Memory B cell (primary cell): Measurements from ENCODE around the gene TULP4.
A peak's percentile ranks its signal among the peaks of the same experiment; 100 is the strongest.
"Not testable (repeated sequence)": the region's sequence is repeated elsewhere in the genome, so short reads cannot be mapped to it uniquely, and the experiment has no call there.

ENCODE experiments used
- ATAC-seq: fragments of 150-1000 bp; cut with Tn5 transposase; 2 replicates; pipeline ENCODE4 v1.10.0; 2021; ENCODE audit warnings: low read depth, mild to moderate bottlenecking, moderate library complexity
- DNase-seq, 2 donors: peaks; one replicate each; pipeline ENCODE4 v3.0.0; 2022; ENCODE audit warnings: low spot score in 2 of 2
- H3K27ac Mint-ChIP-seq: one replicate; pipeline ENCODE4 v1.8.0; 2022; ENCODE audit warnings: mild to moderate bottlenecking, moderate library complexity, mixed read lengths
- H3K27me3 Mint-ChIP-seq: one replicate; pipeline ENCODE4 v1.8.0; 2022; ENCODE audit warnings: mixed read lengths
- H3K36me3 Mint-ChIP-seq: one replicate; pipeline ENCODE4 v1.8.0; 2022; ENCODE audit warnings: mild to moderate bottlenecking, mixed read lengths
- H3K4me1 Mint-ChIP-seq: one replicate; pipeline ENCODE4 v1.8.0; 2022; ENCODE audit warnings: mixed read lengths
- H3K4me3 Mint-ChIP-seq: one replicate; pipeline ENCODE4 v1.8.0; 2022; ENCODE audit warnings: mild to moderate bottlenecking, moderate library complexity, mixed read lengths
- H3K9me3 Mint-ChIP-seq: one replicate; pipeline ENCODE4 v1.8.0; 2022; ENCODE audit warnings: mixed read lengths

The TULP4 gene

GRCh38 chr6:158284876-158285655 lies 27.2 kb upstream of the TULP4 start:
- H3K4me3 Mint-ChIP-seq: no peak overlapping the region
- no peaks in the 10 kb centered on the region for H3K9me3 Mint-ChIP-seq
- no peak for DNase-seq
- no peaks in the 10 kb centered on the region for H3K27me3 Mint-ChIP-seq
- peak overlapping the region; percentile 79 for H3K27ac Mint-ChIP-seq
- ATAC-seq: no peak
- peaks cover 36% of the 10 kb centered on the region for H3K4me1 Mint-ChIP-seq
- H3K36me3 Mint-ChIP-seq: peaks cover 14% of the 10 kb centered on the region

GRCh38 chr6:158285656-158286021 lies 26.6 kb upstream of the TULP4 start:
- H3K4me1 Mint-ChIP-seq: peaks cover 41% of the 10 kb centered on the region
- H3K9me3 Mint-ChIP-seq: no peaks in the 10 kb centered on the region
- H3K27ac Mint-ChIP-seq: peak overlapping the region; percentile 79
- H3K27me3 Mint-ChIP-seq: no peaks in the 10 kb centered on the region
- DNase-seq (no peak), ATAC-seq (no peak)
- peaks cover 14% of the 10 kb centered on the region for H3K36me3 Mint-ChIP-seq
- no peak overlapping the region for H3K4me3 Mint-ChIP-seq

GRCh38 chr6:158286413-158286812 lies 25.9 kb upstream of the TULP4 start:
- no peaks in the 10 kb centered on the region for H3K27me3 Mint-ChIP-seq
- no peak overlapping the region for H3K4me3 Mint-ChIP-seq
- no peak for DNase-seq
- H3K4me1 Mint-ChIP-seq: peaks cover 48% of the 10 kb centered on the region
- ATAC-seq: no peak
- H3K9me3 Mint-ChIP-seq: no peaks in the 10 kb centered on the region
- peak overlapping the region; percentile 72 for H3K27ac Mint-ChIP-seq
- peaks cover 14% of the 10 kb centered on the region for H3K36me3 Mint-ChIP-seq

GRCh38 chr6:158287047-158287446 lies 25.2 kb upstream of the TULP4 start:
- DNase-seq (no peak), ATAC-seq (no peak)
- Mint-ChIP-seq H3K9me3 (no peaks in the 10 kb centered on the region), H3K36me3 (peaks cover 14% of the 10 kb centered on the region), H3K4me1 (peaks cover 50% of the 10 kb centered on the region), H3K4me3 (no peak overlapping the region), H3K27ac (peak overlapping the region; percentile 72), H3K27me3 (no peaks in the 10 kb centered on the region)

GRCh38 chr6:158290040-158290439 lies 22.2 kb upstream of the TULP4 start:
- H3K27me3 Mint-ChIP-seq: no peaks in the 10 kb centered on the region
- H3K36me3 Mint-ChIP-seq: peaks cover 11% of the 10 kb centered on the region
- peak overlapping the region; percentile 78 for H3K4me3 Mint-ChIP-seq
- H3K27ac Mint-ChIP-seq: peak overlapping the region; percentile 94
- peaks cover 47% of the 10 kb centered on the region for H3K4me1 Mint-ChIP-seq
- DNase-seq (peak in 1 of 2 donors; percentile 11), ATAC-seq (peak; percentile 79)
- no peaks in the 10 kb centered on the region for H3K9me3 Mint-ChIP-seq

- peak overlapping the region; percentile 94 for H3K27ac Mint-ChIP-seq
- DNase-seq: peak; percentile 25 to 44
- peaks cover 11% of the 10 kb centered on the region for H3K36me3 Mint-ChIP-seq
- H3K9me3 Mint-ChIP-seq: no peaks in the 10 kb centered on the region
- peak; percentile 91 for ATAC-seq
- H3K4me3 Mint-ChIP-seq: peak overlapping the region; percentile 78
- H3K27me3 Mint-ChIP-seq: no peaks in the 10 kb centered on the region
- H3K4me1 Mint-ChIP-seq: peaks cover 47% of the 10 kb centered on the region
Observed at GRCh38 chr6:158290659-158291058, 21.6 kb upstream of the TULP4 start.

- peaks cover 47% of the 10 kb centered on the region for H3K4me1 Mint-ChIP-seq
- H3K9me3 Mint-ChIP-seq: peaks cover 9% of the 10 kb centered on the region
- H3K36me3 Mint-ChIP-seq: peaks cover 17% of the 10 kb centered on the region
- ATAC-seq (no peak), DNase-seq (no peak)
- peak overlapping the region; percentile 94 for H3K27ac Mint-ChIP-seq
- no peaks in the 10 kb centered on the region for H3K27me3 Mint-ChIP-seq
- H3K4me3 Mint-ChIP-seq: no peak overlapping the region
Observed at GRCh38 chr6:158292016-158292415, 20.2 kb upstream of the TULP4 start.

- H3K27ac Mint-ChIP-seq: no peak overlapping the region
- no peak for ATAC-seq
- H3K9me3 Mint-ChIP-seq: peaks cover 9% of the 10 kb centered on the region
- H3K36me3 Mint-ChIP-seq: peaks cover 16% of the 10 kb centered on the region
- peak overlapping the region; percentile 54 for H3K4me3 Mint-ChIP-seq
- peaks cover 43% of the 10 kb centered on the region for H3K4me1 Mint-ChIP-seq
- H3K27me3 Mint-ChIP-seq: no peaks in the 10 kb centered on the region
- DNase-seq: no peak
Observed at GRCh38 chr6:158293122-158293521, 19.1 kb upstream of the TULP4 start.

GRCh38 chr6:158295976-158296853 lies 16.1 kb upstream of the TULP4 start:
- H3K4me3 Mint-ChIP-seq, H3K27me3 Mint-ChIP-seq, ATAC-seq, DNase-seq: not testable (repeated sequence)
- H3K36me3 Mint-ChIP-seq: peaks cover 27% of the 10 kb centered on the region
- H3K27ac Mint-ChIP-seq: peak overlapping the region; percentile 35
- peaks cover 23% of the 10 kb centered on the region for H3K4me1 Mint-ChIP-seq
- peaks cover 13% of the 10 kb centered on the region for H3K9me3 Mint-ChIP-seq

- H3K36me3 Mint-ChIP-seq: peaks cover 27% of the 10 kb centered on the region
- not testable (repeated sequence) for H3K4me3 Mint-ChIP-seq, H3K27ac Mint-ChIP-seq, H3K27me3 Mint-ChIP-seq, DNase-seq, ATAC-seq
- H3K9me3 Mint-ChIP-seq: peaks cover 13% of the 10 kb centered on the region
- peaks cover 18% of the 10 kb centered on the region for H3K4me1 Mint-ChIP-seq
Observed at GRCh38 chr6:158296854-158297324, 15.4 kb upstream of the TULP4 start.

- Mint-ChIP-seq H3K4me1 (peaks cover 14% of the 10 kb centered on the region), H3K36me3 (peaks cover 27% of the 10 kb centered on the region), H3K9me3 (peaks cover 13% of the 10 kb centered on the region)
- DNase-seq, H3K27ac Mint-ChIP-seq, H3K4me3 Mint-ChIP-seq, ATAC-seq, H3K27me3 Mint-ChIP-seq: not testable (repeated sequence)
Observed at GRCh38 chr6:158297657-158298056, 14.6 kb upstream of the TULP4 start.

- Mint-ChIP-seq H3K9me3 (peaks cover 13% of the 10 kb centered on the region), H3K4me1 (peaks cover 15% of the 10 kb centered on the region), H3K36me3 (peaks cover 31% of the 10 kb centered on the region)
- H3K27me3 Mint-ChIP-seq, DNase-seq, ATAC-seq, H3K27ac Mint-ChIP-seq, H3K4me3 Mint-ChIP-seq: not testable (repeated sequence)
Observed at GRCh38 chr6:158300306-158301143, 11.7 kb upstream of the TULP4 start.

GRCh38 chr6:158301561-158301960 lies 10.7 kb upstream of the TULP4 start:
- H3K36me3 Mint-ChIP-seq: peaks cover 27% of the 10 kb centered on the region
- not testable (repeated sequence) for H3K27me3 Mint-ChIP-seq, H3K27ac Mint-ChIP-seq, H3K4me1 Mint-ChIP-seq, DNase-seq, H3K4me3 Mint-ChIP-seq, ATAC-seq, H3K9me3 Mint-ChIP-seq
